ENCODE data around the gene FOXRED2.

The FOXRED2 gene

DNA sequence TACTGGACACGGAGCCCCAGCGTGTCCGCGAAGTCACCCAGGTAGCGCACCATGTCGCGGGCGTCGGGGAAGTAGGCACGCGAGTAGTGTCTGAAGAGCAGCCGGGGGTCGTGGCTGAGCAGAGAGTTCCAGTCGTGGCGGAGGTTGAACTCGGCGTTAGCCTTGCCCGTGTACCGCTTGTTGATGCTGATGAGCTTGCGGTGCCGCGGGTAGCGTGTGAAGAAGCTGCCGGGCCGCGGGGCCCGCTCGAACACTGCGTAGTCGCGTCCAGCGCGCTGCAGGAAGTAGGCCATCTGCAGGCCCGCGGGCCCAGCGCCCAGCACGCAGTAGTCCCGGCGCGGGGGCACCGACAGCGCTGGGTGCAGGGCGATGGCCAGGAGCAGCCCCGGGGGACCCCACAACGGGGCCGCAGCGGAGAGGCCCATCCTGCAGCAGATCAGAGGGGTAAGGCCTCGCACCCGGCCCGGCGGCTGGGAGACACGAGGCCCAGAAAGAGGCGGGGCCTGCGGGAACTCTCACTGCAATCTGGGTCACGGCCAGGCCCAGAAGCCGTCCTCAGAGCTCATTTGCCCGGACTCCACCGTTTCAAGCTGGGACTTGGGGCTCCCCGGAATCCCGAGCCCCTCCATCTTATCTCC lies 723 bp downstream of the FOXRED2 start:
- H3K4me3 ChIP-seq (ENCODE audit: low read depth in 1 of 2, low read length in 1 of 2), result peak overlapping the region; percentile 66 to 78

GRCh38 chr22:36497910-36498665 lies 8.8 kb downstream of the FOXRED2 start:
- peaks cover 8% of the 10 kb centered on the region for H3K36me3 ChIP-seq
- H3K4me1 ChIP-seq (ENCODE audit: control insufficient read depth in 1 of 2, insufficient read depth in 1 of 2, low read depth in 1 of 2, low read length in 1 of 2), result peaks cover 14 to 17% of the 10 kb centered on the region in 2 experiments
- no peak overlapping the region for H3K27ac ChIP-seq

More for the DNA sequence above, 723 bp downstream of the FOXRED2 start:
- H3K27me3 ChIP-seq, result no peaks in the 10 kb centered on the region
- H3K36me3 ChIP-seq, result peaks cover 9% of the 10 kb centered on the region
- TF ChIP-seq, protein P1, sequence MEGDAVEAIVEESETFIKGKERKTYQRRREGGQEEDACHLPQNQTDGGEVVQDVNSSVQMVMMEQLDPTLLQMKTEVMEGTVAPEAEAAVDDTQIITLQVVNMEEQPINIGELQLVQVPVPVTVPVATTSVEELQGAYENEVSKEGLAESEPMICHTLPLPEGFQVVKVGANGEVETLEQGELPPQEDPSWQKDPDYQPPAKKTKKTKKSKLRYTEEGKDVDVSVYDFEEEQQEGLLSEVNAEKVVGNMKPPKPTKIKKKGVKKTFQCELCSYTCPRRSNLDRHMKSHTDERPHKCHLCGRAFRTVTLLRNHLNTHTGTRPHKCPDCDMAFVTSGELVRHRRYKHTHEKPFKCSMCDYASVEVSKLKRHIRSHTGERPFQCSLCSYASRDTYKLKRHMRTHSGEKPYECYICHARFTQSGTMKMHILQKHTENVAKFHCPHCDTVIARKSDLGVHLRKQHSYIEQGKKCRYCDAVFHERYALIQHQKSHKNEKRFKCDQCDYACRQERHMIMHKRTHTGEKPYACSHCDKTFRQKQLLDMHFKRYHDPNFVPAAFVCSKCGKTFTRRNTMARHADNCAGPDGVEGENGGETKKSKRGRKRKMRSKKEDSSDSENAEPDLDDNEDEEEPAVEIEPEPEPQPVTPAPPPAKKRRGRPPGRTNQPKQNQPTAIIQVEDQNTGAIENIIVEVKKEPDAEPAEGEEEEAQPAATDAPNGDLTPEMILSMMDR (IDR thresholded peaks at IDR 0.05), result no peak
- H3K27ac ChIP-seq, result no peak overlapping the region
- no peaks in the 10 kb centered on the region for H3K9me3 ChIP-seq
- H3K4me1 ChIP-seq (ENCODE audit: control insufficient read depth in 1 of 2, insufficient read depth in 1 of 2, low read depth in 1 of 2, low read length in 1 of 2), result peaks cover 9 to 14% of the 10 kb centered on the region in 2 experiments

GRCh38 chr22:36493690-36494110 lies 13.1 kb downstream of the FOXRED2 start:
- Histone ChIP-seq H3K36me3 (peaks cover 8% of the 10 kb centered on the region), H3K4me3 (ENCODE audit: low read depth in 1 of 2, low read length in 1 of 2) (peak overlapping the region; percentile 18 to 45), H3K27ac (peak overlapping the region; percentile 79), H3K27me3 (no peaks in the 10 kb centered on the region), H3K4me1 (ENCODE audit: control insufficient read depth in 1 of 2, insufficient read depth in 1 of 2, low read depth in 1 of 2, low read length in 1 of 2) (peaks cover 15 to 17% of the 10 kb centered on the region in 2 experiments), H3K9me3 (no peaks in the 10 kb centered on the region)
- TF ChIP-seq, protein P1 (IDR thresholded peaks at IDR 0.05), result peak; percentile 56

More at GRCh38 chr22:36497910-36498665, 8.8 kb downstream of the FOXRED2 start:
- H3K27me3 ChIP-seq, result no peaks in the 10 kb centered on the region
- H3K4me3 ChIP-seq (ENCODE audit: low read depth in 1 of 2, low read length in 1 of 2), result no peak overlapping the region
- no peaks in the 10 kb centered on the region for H3K9me3 ChIP-seq
- TF ChIP-seq, protein P1 (IDR thresholded peaks at IDR 0.05), result no peak

DNA sequence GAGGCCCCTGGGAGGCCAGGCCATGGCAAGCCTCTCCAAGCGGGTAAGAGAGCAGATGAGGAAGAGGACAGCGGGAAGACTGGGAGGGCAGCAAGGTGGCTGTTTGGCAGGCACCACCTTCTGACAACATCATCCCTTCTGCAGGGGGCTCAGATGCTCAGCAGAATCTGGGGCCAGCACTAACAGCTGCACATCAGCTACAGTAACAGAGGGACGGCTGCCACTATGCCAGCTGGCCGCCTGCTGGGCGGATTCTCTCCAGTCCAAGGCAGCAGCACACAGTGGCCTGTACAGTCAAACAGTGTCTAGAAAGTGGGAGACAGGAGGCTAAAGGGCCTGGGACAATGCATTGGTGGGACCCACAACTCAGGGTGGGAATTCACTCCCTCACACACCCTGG lies 14.7 kb downstream of the FOXRED2 start:
- Histone ChIP-seq H3K9me3 (no peaks in the 10 kb centered on the region), H3K36me3 (peaks cover 8% of the 10 kb centered on the region), H3K4me1 (ENCODE audit: control insufficient read depth in 1 of 2, insufficient read depth in 1 of 2, low read depth in 1 of 2, low read length in 1 of 2) (peaks cover 15 to 17% of the 10 kb centered on the region in 2 experiments), H3K27me3 (no peaks in the 10 kb centered on the region), H3K27ac (no peak overlapping the region), H3K4me3 (ENCODE audit: low read depth in 1 of 2, low read length in 1 of 2) (no peak overlapping the region)
- TF ChIP-seq, protein P1 (IDR thresholded peaks at IDR 0.05), result no peak

GRCh38 chr22:36491155-36491554 lies 15.7 kb downstream of the FOXRED2 start:
- Histone ChIP-seq H3K27me3 (no peaks in the 10 kb centered on the region), H3K4me3 (ENCODE audit: low read depth in 1 of 2, low read length in 1 of 2) (no peak overlapping the region), H3K4me1 (ENCODE audit: control insufficient read depth in 1 of 2, insufficient read depth in 1 of 2, low read depth in 1 of 2, low read length in 1 of 2) (peaks cover 15 to 17% of the 10 kb centered on the region in 2 experiments), H3K27ac (no peak overlapping the region), H3K9me3 (no peaks in the 10 kb centered on the region), H3K36me3 (peaks cover 7% of the 10 kb centered on the region)
- TF ChIP-seq, protein P1 (IDR thresholded peaks at IDR 0.05), result no peak
